ENCODE results near the gene SASH3. TPM values are rescaled to one million over a fixed set of nuclear protein-coding genes. Genes with fewer than 3 reads are reported as not detected.

Gene SASH3
- total RNA-seq, 2 experiments from 2014 or later = 231 to 248 TPM

DNA sequence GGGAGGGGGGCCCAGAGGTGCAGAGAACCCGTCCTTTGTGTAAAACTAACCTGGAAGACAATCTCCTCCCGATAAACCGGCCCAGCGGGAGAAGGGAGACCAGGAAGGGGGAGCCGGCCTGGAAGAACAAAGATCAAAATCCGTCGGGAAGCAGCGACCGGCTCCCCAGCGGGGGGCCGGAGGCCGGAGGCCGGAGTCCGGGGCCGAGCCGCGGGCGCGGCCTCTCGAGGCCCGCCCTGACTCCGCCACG, 63.4 kb downstream of the SASH3 start:
- DNase-seq = no peak
- Mint-ChIP-seq H3K4me3 (peak overlapping the region; percentile 96), H3K9me3 (ENCODE audit: low read depth) (no peaks in the 10 kb centered on the region), H3K27ac (peak overlapping the region; percentile 54), H3K4me1 (peaks cover 19% of the 10 kb centered on the region), H3K27me3 (no peaks in the 10 kb centered on the region), H3K36me3 (no peaks in the 10 kb centered on the region)
- no peak for ATAC-seq
- CTCF ChIA-PET = no interaction called here

- Mint-ChIP-seq H3K27ac (peak within 1 kb of the TSS; percentile 80), H3K9me3 (ENCODE audit: low read depth) (no peaks in the 10 kb centered on the region), H3K4me3 (peak within 1 kb of the TSS; percentile 96), H3K36me3 (no peaks in the 10 kb centered on the region), H3K27me3 (no peaks in the 10 kb centered on the region), H3K4me1 (peaks cover 19% of the 10 kb centered on the region)
- ATAC-seq = peak; percentile 98
- peak; percentile 91 for DNase-seq
- CTCF ChIA-PET = no interaction called here
These were observed 63.9 kb downstream of the SASH3 start, which contains the start of gene ZDHHC9 for GRCh38 chrX:129843459-129844306. ZDHHC9 (minus strand) TSS chrX:129843886; CDS start chrX:129841945, 1,941 bp downstream.

Other genes with a start within 250 kb of the SASH3 start
- gene OCRL, start 239.7 kb upstream of the SASH3 start, total RNA-seq = under 1 TPM; 0.63 to 0.91 TPM
- gene APLN, start 125.0 kb upstream of the SASH3 start, total RNA-seq = under 1 TPM; 0.14 to 0.15 TPM
- gene XPNPEP2, start 41.0 kb upstream of the SASH3 start, total RNA-seq = 1 to 10 TPM; 1.0 to 1.2 TPM
- gene ZDHHC9, start 63.9 kb downstream of the SASH3 start, total RNA-seq = 1 to 10 TPM; 5.5 to 7.3 TPM
- gene UTP14A, start 126.2 kb downstream of the SASH3 start, total RNA-seq = 10 to 100 TPM; 22.8 to 37.0 TPM
- gene BCORL1, start 202.7 kb downstream of the SASH3 start, total RNA-seq = 10 to 100 TPM in 1 of 2 experiments, 1 to 10 TPM in 1; 9.1 to 10.2 TPM